Heart right ventricle (tissue), 16 donors: ENCODE measurements around the gene TULP3. TPM values are rescaled to one million over a fixed set of nuclear protein-coding genes. Genes with fewer than 3 reads are reported as not detected.
A peak's percentile ranks its signal among the peaks of the same experiment; 100 is the strongest.

Source experiments
- ATAC-seq, 8 donors: fragments of 200-7000 bp; cut with Tn5 transposase; one replicate each; pipeline ENCODE4 v1.9.1; 2020; ENCODE audit warnings: mild to moderate bottlenecking in 8 of 8, moderate library complexity in 8 of 8, moderate number of reproducible peaks in 1 of 8
- DNase-seq, 2 donors: peaks; one replicate each; pipeline ENCODE4 v3.0.0-alpha.2; 2020
- H3K27ac ChIP-seq, 10 donors: fragments of 200-600 bp; sonication (generic) in 2 of 10; one replicate each; pipeline versions ENCODE4 v1.5.0 to v1.8.0; 2020 to 2022; ENCODE audit warnings: mild to moderate bottlenecking in 3 of 10
- H3K27me3 ChIP-seq, 7 donors: fragments of 200-600 bp; one replicate each; pipeline ENCODE4 v1.8.0; 2021 to 2022; ENCODE audit warnings: mild to moderate bottlenecking in 2 of 7
- H3K36me3 ChIP-seq, 9 donors: fragments of 200-600 bp; sonication (generic) in 1 of 9; one replicate each; pipeline versions ENCODE4 v1.5.0 to v1.8.0; 2020 to 2022; ENCODE audit warnings: mild to moderate bottlenecking in 2 of 9
- H3K4me1 ChIP-seq, 9 donors: fragments of 200-600 bp; sonication (generic) in 1 of 9; one replicate each; pipeline versions ENCODE4 v1.5.0 to v1.8.0; 2020 to 2022; ENCODE audit warnings: mild to moderate bottlenecking in 4 of 9
- H3K4me3 ChIP-seq, 10 donors: fragments of 200-600 bp; sonication (generic) in 2 of 10; one replicate each; pipeline versions ENCODE4 v1.5.0 to v1.8.0; 2020 to 2022; ENCODE audit warnings: mild to moderate bottlenecking in 7 of 10, moderate library complexity in 2 of 10
- H3K9me3 ChIP-seq, 11 donors: fragments of 200-600 bp in 10 of 11; sonication (generic) in 2 of 11; one replicate each; pipeline versions ENCODE4 v1.5.0 to v1.8.0; 2013 to 2022; ENCODE audit warnings: mild to moderate bottlenecking in 2 of 11, control low read depth in 1 of 11, moderate library complexity in 1 of 11
- WGBS, 2 donors: extraction: QIAGEN DNeasy Blood & Tissue Kit; methylation state at CpG; one replicate each; pipeline ENCODE4 v1.1.7; 2013; ENCODE audit warnings: inconsistent platforms in 1 of 2; 5-methylcytosine and 5-hydroxymethylcytosine counted together
- intact Hi-C, 10 donors: fragments of 100-400 bp; cut with DNase I; formaldehyde crosslinking; loops; one replicate each; pipeline versions ENCODE4 v1.11.1 to v1.14.2; 2022
- polyA plus RNA-seq, 2 donors: library from polyadenylated mRNA; stranded (reverse); fragments of 200-250 nt; gene quantifications; one replicate each; pipeline ENCODE4 v1.2.3, GENCODE V29; 2013
- total RNA-seq, 10 donors: library from RNA; stranded (reverse); fragmentation: NEBNext Ultra II Directional in 3 of 10; extraction: Animal tissue kit (Norgen Biotek cat#: 25700) in 3 of 10; gene quantifications; one replicate each; pipeline versions ENCODE4 v1.2.1 to v1.2.4, GENCODE V29; 2021 to 2023
- TF ChIP-seq, protein P1 (sequence below), 9 donors: fragments of 200-600 bp; sonication (generic) in 2 of 9; IDR thresholded peaks; one replicate each; pipeline versions ENCODE4 v1.5.0 to v1.8.0; 2021 to 2022; ENCODE audit warnings: antibody characterized with exemption in 9 of 9, mild to moderate bottlenecking in 5 of 9, moderate library complexity in 1 of 9
- donor health status: Arrhythmogenic right ventricular cardiomyopathy.
- donor health status: ischemic (EF 13 %, LVEDD 7.1; RV severe dilation, severe dysfunction).
- donor health status: healthy with polysubstance abuse.
- donor health status: DM: no; HTN: yes; CAD: no.
- donor health status: DM: no; HTN: no; CAD: no.
- donor health status: ischemic (EF 25% LVEDD 6.9; RV normal size, moderate dysfunction).
- donor health status: ischemic (EF 25% LVEDD 5.7; RV mildly dilated, moderate dysfunction).
- donor health status: healthy.
- donor health status: DM: yes; HTN: yes; CAD: no.
- donor health status: Ischemic cardiomyopathy.
- donor health status: ischemic (EF 35%, LVEDD 5.7; RV mildly dilated, moderate dysfunction).
- donor health status: nonischemic (EF 11% LVEDD 7.7; RV severe dilation, severe dysfunction).
- donor health status: DM: yes; HTN: yes; CAD: no.
- donor health status: PGD.
- donor health status: ischemic (EF 29% LVEDD 5.4; RV normal size, mild dysfunction).
- donor health status: nonischemic (EF 23%, LVEDD 6.1; RV moderate dilation, normal function).

Gene TULP3
- total and polyA plus RNA-seq, 12 donors: 4.0 to 7.3 (median 5.0) TPM

DNA sequence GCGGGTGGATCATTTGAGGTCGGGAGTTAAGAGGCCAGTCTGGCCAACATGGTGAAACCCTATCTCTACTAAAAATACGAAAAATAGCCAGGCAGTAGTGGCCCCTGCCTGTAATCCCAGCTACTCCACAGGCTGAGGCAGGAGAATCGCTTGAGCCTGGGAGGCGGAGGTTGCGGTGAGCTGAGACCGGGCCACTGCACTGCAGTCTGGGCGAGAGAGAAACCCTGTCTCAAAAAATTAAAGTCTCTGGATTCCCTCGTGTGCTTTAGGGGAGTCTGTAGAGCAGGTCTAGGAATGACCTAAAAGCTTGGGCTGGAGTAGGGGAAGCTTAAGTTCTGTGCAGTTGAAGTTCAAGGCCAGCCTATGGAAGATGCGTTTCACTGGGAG is 697 bp upstream of the TULP3 start:
- Histone ChIP-seq H3K27ac (peak overlapping the region in 9 of 10 donors; percentile 68 to 96 (median 93)), H3K27me3 (no peaks in the 10 kb centered on the region), H3K4me1 (peaks cover 0 to 30% (median 17%) of the 10 kb centered on the region in 9 donors), H3K36me3 (peaks cover 0 to 32% (median 0%) of the 10 kb centered on the region in 9 donors), H3K4me3 (peak overlapping the region; percentile 84 to 100 (median 95)), H3K9me3 (no peaks in the 10 kb centered on the region)
- 74% methylated on average over 10 of the region's 10 CpGs for WGBS, 2 donors
- TF ChIP-seq, protein P1, sequence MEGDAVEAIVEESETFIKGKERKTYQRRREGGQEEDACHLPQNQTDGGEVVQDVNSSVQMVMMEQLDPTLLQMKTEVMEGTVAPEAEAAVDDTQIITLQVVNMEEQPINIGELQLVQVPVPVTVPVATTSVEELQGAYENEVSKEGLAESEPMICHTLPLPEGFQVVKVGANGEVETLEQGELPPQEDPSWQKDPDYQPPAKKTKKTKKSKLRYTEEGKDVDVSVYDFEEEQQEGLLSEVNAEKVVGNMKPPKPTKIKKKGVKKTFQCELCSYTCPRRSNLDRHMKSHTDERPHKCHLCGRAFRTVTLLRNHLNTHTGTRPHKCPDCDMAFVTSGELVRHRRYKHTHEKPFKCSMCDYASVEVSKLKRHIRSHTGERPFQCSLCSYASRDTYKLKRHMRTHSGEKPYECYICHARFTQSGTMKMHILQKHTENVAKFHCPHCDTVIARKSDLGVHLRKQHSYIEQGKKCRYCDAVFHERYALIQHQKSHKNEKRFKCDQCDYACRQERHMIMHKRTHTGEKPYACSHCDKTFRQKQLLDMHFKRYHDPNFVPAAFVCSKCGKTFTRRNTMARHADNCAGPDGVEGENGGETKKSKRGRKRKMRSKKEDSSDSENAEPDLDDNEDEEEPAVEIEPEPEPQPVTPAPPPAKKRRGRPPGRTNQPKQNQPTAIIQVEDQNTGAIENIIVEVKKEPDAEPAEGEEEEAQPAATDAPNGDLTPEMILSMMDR (IDR thresholded peaks at IDR 0.05): no peak
- intact Hi-C loops: loop anchor here in 2 of 10 donors (2.0 to 5.0 kb wide), 4 partner anchors 52 to 143 kb away; partner anchors contain the start of gene TEAD4 (in 1 of the 2)
- ATAC-seq (no peak), DNase-seq (no peak)

DNA sequence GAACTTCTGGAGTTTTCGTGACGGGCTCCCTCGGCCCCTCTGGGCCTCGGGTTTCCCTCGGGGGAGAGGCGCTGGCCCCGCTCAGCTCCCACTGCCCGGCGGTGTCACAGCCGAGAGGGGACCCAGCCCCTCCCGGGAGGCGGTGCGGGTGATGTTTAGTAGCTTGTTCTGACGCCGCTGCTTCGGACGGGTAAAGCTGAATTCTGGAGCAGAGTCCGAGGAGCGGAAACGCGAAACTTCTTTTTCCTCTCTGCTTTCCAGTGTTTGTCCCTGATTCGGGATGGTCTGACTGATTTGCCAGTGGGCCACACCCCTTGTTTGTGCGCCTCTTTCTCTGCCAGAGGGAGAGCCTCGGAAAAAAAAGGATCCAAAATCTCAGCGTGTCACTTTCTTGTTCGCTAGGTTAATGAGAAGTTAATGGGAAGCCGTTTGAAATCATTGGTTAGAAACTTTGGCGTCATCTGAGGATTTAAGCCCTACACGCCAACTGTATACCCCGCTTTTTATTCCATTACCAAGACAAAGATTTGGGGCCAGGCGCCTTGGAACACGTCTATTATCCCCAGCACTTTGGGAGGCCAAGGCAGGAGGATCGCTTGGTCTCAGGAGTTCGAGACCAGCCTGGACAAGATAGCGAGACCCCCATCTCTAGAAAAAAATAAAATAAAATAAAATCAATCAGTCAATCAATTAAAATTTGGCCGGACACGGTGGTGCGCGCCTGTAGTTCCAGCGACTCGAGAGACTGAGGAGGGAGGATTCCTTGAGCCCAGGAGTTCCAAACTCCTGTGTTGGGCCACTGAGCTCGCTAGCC is 756 bp downstream of the TULP3 start:
- intact Hi-C loops: loop anchor here in 2 of 10 donors (2.0 to 5.0 kb wide), 4 partner anchors 51 to 141 kb away; partner anchors contain the start of gene TEAD4 (in 1 of the 2)
- TF ChIP-seq, protein P1 (IDR thresholded peaks at IDR 0.05): no peak
- DNase-seq: peak; percentile 50 to 57
- Histone ChIP-seq H3K27ac (peak overlapping the region; percentile 83 to 96 (median 92)), H3K9me3 (no peaks in the 10 kb centered on the region), H3K4me1 (peaks cover 0 to 30% (median 18%) of the 10 kb centered on the region in 9 donors), H3K27me3 (no peaks in the 10 kb centered on the region), H3K4me3 (peak overlapping the region; percentile 84 to 100 (median 95)), H3K36me3 (peaks cover 0 to 21% (median 0%) of the 10 kb centered on the region in 9 donors)
- WGBS, 2 donors: 21 to 22% methylated on average over 42 of the region's 42 CpGs
- ATAC-seq: peak; percentile 39 to 63 (median 50)

DNA sequence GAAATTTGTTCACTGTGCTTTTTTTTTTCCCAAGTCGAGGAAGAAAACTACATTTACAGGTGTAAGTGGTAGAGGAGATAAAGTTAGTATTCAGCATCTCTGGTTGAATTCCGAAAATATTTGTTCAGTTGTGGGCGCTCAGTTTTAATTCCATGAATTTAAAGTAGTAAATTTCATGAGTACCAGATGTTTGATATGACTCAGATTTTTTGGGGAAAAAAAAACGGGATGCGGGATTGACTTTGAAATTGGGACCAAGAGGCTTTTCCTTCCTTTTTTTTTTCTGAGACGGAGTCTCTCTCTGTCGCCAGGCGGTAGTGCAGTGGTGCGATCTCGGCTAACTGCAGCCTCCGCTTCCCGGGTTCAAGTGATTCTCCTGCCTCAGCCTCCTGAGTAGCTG is 1.6 kb downstream of the TULP3 start:
- TF ChIP-seq, protein P1 (IDR thresholded peaks at IDR 0.05): no peak
- Histone ChIP-seq H3K4me3 (peak overlapping the region in 3 of 10 donors; percentile 84 to 99 (median 98)), H3K36me3 (peaks cover 0 to 16% (median 0%) of the 10 kb centered on the region in 9 donors), H3K27ac (no peak overlapping the region), H3K27me3 (no peaks in the 10 kb centered on the region), H3K9me3 (no peaks in the 10 kb centered on the region), H3K4me1 (peaks cover 0 to 30% (median 19%) of the 10 kb centered on the region in 9 donors)
- ATAC-seq (no peak), DNase-seq (no peak)
- WGBS, 2 donors: 85 to 87% methylated on average over 12 of the region's 12 CpGs
- intact Hi-C loops: loop anchor here in 1 of 10 donors (5.0 kb wide), 1 partner anchor 50 kb away; no protein-coding TSS in a partner anchor

DNA sequence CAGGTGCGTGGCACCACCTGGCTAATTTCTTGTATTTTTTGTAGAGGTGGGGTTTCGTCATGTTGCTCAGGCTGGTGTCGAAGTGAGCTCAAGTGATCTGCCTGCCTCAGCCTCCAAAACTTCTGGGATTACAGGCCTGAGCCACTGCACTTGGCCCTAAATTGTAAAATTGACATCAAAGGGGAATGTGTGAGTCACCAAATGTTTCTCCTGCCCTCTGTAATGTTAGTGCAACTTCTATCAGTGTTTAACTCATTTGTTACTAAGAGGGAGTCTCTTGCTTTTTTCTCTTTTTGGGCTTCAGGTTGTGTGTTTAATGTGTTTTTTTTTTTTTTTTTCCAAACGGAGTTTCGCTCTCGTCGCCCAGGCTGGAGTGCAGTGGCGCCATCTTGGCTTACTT is 2.3 kb downstream of the TULP3 start:
- 90% methylated on average over 8 of the region's 8 CpGs for WGBS, 2 donors
- no peak for ATAC-seq
- Histone ChIP-seq H3K27ac (no peak overlapping the region), H3K4me1 (peaks cover 0 to 30% (median 19%) of the 10 kb centered on the region in 9 donors), H3K36me3 (peaks cover 0 to 12% (median 0%) of the 10 kb centered on the region in 9 donors), H3K27me3 (no peaks in the 10 kb centered on the region), H3K4me3 (no peak overlapping the region), H3K9me3 (no peaks in the 10 kb centered on the region)
- no peak for DNase-seq
- TF ChIP-seq, protein P1 (IDR thresholded peaks at IDR 0.05): no peak
- intact Hi-C loops: loop anchor here in 1 of 10 donors (5.0 kb wide), 1 partner anchor 49 kb away; no protein-coding TSS in a partner anchor
